ENCODE data around the gene CENPE. TPM values are rescaled to one million over a fixed set of nuclear protein-coding genes. Genes with fewer than 3 reads are reported as not detected.

Gene CENPE
- total RNA-seq, 1 experiment from 2014 or later: 24.0 TPM

DNA sequence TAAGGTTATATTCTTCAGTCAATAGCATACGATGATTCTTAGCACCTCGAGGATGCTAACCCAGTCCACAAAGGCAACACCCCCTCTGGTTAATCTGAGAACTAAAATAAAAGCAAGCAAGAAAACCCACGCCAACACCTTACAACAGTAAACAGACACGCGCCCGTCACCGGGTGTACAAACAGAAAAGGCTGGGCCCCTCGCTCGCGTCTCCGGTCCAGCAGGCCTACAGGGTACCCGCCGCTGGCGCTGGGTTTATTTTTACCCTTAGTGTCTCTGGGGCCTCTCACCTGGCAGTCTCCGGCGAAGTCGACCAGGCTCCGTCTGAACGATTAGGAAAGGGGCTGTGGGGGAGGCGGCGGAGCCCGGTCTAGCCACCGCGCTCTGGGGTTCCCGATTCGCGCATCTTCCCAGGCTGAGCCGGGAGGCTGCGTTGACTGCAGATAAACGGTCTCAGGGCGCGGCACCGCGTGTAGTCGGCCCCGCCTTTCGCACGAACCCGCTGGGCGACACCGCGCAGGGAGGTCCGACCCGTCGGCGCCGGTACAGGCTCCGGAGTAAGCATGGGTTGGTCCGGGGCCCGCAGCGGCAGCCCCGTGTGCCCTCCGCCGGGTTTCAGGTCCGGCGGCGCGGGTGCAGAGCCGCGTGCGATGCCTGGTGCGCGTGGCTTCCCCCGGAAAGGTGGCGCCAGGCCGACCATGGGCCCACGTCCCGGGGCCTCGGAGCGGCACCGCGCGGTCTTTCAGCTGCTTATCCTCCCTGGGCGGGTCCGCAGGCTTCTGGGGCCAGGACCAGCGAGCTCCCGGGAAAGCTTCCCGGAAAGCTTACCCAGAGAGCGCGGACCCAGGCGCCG is 122.0 kb downstream of the CENPE start:
- peak; percentile 60 for DNase-seq (ENCODE audit: low read depth)

DNA sequence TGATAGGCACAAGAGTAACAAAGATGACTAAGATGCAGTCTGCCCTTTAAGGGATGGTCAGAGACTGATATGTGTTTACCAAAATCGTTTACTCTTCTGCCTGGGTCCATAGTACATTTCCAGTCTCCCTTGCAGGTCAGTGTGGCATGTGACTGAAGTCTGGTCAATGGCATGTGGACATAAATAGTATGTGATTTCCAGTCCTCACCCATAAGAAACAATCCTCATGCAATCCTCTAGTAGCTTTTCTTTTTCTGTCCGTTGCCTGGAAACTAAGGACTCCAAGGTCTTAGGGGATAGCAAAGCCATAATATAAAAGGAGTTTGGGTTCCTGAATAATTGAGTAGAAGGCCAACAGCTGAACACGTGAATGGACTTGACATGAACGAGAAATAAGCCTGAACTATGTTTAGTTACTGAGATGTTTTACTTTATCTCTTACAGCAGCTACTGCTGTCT is 122.7 kb downstream of the CENPE start:
- DNase-seq (ENCODE audit: low read depth): peak; percentile 41

DNA sequence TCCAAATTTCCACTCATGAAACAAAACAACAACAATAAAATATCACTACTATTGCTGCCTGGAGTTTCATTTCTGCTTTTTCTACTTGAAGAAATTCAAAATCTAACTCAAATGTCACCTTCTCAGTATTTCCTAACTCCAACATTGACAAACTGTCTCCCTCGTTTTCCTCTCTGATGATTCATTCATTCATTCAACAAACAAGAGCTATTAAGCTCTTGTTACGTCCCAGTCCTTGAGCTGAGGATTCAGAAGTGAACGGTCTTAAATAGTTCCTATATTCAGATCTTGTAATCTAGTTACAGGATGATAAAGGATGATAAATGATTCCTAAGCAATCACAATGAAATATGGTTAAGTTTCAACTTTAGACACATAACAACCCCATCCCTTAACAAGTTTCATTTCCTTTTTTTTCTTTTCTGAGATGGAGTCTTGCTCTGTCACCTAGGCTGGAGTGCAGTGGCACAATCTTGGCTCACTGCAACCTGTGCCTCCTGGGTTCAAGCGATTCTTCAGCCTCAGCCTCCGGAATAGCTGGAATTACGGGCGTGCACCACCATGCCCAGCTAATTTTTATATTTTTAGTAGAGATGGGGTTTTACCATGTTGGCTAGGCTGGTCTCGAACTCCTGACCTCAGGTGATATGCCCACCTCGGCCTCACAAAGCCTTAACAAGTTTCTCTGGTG is 123.3 kb downstream of the CENPE start:
- DNase-seq (ENCODE audit: low read depth): no peak

DNA sequence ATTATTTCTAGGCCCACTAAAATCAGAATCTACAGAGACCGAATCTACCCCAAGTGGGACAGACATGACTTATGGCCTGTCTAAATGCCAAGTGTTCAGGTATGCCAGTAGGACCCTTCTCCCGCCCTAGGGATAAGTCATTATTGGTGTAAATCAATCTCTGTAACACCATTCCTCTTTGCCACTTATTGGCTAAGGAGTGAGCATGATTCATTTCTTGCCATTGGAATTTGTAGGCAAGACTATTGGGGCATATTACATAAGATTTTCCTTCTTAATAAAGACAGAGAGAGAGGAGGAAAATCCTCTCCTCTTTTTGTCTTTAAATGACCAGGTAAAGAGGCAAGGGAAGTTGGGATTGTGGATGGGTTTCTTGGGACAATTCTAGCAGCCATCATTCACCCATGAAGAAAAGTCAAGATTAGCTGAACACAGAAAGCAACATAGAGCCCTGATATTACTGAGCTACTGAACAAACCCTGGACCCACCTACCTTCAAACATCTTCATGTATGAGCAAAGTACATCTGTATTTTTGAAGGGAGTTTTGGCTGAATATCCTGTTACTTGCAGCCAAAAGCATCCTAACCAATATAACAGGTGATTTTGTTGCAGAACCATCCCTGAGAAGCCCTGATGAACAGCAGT is 124.2 kb downstream of the CENPE start:
- DNase-seq (ENCODE audit: low read depth): no peak

DNA sequence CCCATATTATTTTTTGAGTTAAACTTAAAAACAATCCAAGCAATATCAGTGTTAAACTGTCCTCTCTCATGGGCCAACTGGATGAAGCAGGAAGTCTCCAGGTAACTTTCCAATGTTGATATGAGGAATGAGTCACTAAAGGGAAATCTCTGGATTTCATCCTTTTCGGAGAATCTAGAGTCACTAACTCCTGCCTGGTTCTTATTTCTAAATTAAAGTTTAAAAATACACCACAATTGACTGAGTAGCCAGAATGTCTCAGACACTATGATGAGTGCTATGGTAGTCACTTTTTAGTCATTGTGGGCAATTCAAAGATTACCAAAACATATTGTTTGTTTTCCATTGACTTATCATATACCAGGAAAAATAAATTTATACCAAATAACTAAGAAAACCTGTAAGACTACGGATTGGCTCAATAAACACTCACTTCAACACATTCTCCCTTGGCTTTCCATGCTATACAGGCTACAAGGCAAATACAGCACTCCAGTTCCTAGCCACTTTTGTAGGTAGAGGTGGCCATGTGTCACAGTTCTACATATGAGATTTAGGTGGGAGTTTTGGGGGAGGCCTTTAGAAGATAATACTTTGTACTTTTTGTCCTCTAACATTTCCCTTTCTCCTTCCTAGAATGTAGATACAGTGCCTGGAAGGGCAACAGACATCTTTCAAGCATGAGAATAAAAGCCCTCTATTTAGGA is 130.1 kb downstream of the CENPE start:
- peak; percentile 44 for DNase-seq (ENCODE audit: low read depth)

DNA sequence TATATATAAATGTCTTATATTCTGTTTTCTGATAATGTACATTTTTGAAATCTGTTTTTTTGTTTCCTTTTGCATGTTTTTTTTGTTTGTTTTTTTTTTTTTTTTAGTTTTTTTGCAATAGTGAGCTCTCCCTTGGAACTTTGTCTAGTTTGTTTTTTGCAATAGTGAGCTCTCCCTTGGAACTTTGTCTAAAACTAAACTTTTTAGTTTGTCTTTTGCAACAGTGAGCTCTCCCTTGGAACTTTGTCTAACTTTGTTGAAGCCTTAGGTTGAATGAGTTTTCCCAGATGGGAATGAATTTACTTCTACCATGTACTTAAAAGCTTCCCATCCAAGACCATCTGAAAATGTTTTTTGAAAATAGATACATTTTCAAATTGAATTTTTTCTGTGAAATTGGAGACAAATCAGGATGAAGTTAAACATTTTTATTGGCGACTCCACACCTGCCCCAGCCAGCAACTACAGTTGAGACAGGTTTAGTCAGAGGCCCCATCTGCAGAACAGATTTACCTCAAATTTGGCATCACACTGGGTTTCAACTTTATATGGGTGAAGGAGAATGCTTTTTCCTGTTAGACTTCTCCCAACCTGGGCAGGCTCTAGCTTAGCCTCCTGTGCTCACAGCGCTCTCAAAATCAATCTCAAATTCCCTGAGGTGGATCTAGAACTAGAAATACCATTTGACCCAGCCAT is 137.5 kb downstream of the CENPE start:
- no peak for DNase-seq (ENCODE audit: low read depth)

Other genes with a start within 250 kb of the CENPE start
- gene SLC9B1, start 178.6 kb downstream of the CENPE start, total RNA-seq (2014; rRNA removed; shearing (Covaris generic)): not detected in 2 replicates
- 17.9 and 26.8 TPM in 2 replicates for gene SLC9B2, start 121.6 kb downstream of the CENPE start, total RNA-seq (2014; rRNA removed; shearing (Covaris generic))
- gene BDH2, start 98.5 kb downstream of the CENPE start, total RNA-seq (2014; rRNA removed; shearing (Covaris generic)): 22.7 and 23.4 TPM in 2 replicates

Measured in HT1080 (cell line).